GM12801 (cell line): ENCODE data around the gene SH3TC1.

ENCODE experiments used
- TF ChIP-seq, protein P1 (sequence below): IDR thresholded peaks from one replicate; pipeline ENCODE4 v1.5.1; 2011; ENCODE audit warnings: control low read depth; ENCODE audit not compliant: insufficient read length; ENCODE audit errors: extremely low read depth

Gene SH3TC1

DNA sequence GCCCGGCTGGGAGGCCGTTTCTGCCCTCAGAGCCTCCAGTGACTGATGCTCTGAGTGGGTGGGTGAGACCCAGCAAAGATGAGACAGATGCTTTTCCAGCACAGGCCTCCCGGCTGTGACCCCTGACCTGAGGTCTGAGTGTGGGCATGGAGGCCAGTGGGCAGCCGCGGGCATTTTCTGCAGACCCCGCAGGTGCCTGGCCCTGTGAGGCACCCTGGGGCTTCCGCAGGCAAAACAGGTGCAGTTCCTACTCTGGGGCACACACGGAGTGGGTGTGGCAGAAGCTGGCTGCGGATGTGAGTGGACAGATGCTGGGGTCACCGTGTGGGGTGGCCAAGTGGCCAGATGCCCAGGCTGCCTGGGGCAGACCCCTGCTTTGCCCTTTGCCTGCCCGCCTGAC lies 85.3 kb downstream of the SH3TC1 start:
- TF ChIP-seq, protein P1, sequence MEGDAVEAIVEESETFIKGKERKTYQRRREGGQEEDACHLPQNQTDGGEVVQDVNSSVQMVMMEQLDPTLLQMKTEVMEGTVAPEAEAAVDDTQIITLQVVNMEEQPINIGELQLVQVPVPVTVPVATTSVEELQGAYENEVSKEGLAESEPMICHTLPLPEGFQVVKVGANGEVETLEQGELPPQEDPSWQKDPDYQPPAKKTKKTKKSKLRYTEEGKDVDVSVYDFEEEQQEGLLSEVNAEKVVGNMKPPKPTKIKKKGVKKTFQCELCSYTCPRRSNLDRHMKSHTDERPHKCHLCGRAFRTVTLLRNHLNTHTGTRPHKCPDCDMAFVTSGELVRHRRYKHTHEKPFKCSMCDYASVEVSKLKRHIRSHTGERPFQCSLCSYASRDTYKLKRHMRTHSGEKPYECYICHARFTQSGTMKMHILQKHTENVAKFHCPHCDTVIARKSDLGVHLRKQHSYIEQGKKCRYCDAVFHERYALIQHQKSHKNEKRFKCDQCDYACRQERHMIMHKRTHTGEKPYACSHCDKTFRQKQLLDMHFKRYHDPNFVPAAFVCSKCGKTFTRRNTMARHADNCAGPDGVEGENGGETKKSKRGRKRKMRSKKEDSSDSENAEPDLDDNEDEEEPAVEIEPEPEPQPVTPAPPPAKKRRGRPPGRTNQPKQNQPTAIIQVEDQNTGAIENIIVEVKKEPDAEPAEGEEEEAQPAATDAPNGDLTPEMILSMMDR = no peak

DNA sequence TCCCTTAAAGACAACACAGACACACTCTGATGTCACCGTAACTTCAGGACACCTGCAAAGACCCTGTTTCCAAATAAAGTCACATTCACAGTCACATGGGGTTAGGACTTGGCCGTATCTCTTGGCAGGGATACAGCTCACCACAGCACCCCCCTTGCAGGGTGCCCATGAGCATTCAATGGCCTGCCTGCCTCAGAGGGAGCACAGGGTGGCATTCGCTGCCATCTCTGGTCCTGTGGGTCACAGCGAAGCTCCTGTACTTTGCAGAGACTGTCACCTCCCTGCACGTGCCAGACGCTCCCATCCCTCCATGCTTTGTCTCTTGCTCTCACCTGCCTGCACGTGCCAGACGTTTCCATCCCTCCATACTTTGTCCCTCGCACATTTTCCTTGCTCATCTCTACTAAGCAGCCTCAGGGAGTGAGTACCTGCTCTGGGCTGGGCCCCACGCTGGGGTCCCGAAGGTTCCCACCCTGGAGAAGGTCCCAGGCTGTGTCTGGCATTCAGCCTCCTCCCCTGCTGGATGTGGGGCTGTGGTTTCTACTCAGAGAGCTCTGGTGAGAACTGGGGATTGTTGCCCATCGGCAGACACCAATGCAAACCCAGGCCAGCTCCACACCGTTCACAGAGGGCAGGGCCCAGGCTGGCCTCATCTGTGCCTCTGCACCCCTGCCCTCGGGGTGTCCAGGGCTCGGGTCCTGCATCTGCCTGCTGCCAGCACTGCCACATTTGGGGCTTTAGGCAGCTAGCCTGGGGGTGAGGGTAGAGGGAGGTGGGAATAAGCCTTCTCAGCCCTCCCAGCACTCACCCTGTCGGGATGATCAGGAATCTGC lies 86.3 kb downstream of the SH3TC1 start:
- TF ChIP-seq, protein P1 = no peak

DNA sequence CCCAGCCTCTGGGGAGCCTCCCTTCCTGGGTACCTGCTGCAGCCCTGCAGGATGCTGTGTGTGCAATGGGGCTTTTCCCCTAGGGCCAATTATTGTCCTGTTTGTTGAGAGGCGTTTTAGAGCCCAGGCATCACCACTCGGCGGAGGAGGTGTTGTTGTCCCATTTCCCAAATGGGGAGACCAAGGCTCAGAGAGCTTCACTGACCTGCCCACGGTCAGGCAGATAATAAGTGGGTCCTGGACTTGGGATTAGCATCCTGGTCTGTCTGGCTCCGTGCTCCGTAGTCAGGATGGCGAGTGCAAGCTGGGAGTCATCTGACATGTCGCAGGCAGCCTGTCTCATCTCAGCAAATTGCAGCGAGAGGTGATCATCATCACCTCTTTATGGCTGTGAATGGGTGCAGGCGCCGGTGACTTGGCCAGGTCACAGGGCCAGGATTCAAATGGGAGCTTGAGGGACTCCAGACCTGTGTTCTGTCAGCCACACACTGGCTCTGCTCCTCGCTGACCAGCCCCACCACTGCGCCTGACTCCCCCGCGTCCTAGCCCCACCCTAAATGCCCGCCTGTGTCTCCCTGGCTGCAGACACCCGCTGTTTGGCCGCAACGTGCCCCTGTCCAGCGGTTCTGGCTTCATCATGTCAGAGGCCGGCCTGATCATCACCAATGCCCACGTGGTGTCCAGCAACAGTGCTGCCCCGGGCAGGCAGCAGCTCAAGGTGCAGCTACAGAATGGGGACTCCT lies 87.1 kb downstream of the SH3TC1 start:
- TF ChIP-seq, protein P1 = no peak

DNA sequence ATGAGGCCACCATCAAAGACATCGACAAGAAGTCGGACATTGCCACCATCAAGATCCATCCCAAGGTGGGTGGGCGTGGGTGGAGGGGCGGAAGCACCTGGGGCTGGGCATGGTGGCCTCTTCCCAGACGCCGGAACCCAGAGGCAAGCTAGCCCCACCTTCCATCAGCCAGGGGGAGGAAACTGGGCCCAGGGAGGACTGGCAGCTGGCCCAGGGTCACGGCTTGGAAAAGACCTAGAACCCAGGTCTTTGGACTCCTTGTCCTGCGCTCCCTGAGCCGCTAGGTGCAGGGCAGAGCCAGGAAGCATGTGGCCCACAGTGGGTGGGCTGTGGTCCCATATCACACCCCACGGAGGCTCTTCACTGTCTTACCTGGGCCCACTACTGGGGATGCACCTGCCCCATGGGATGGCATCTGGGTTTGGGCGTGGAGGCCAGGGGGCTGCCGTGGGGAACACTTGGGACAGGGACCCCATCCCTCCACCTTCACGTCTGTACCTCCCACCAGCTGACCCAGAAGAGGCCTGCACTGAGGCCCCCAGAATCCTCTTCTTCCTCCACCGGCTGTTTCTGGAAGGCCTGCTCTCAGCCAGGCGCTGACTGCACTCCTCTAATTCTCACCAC lies 87.7 kb downstream of the SH3TC1 start:
- TF ChIP-seq, protein P1 = no peak

DNA sequence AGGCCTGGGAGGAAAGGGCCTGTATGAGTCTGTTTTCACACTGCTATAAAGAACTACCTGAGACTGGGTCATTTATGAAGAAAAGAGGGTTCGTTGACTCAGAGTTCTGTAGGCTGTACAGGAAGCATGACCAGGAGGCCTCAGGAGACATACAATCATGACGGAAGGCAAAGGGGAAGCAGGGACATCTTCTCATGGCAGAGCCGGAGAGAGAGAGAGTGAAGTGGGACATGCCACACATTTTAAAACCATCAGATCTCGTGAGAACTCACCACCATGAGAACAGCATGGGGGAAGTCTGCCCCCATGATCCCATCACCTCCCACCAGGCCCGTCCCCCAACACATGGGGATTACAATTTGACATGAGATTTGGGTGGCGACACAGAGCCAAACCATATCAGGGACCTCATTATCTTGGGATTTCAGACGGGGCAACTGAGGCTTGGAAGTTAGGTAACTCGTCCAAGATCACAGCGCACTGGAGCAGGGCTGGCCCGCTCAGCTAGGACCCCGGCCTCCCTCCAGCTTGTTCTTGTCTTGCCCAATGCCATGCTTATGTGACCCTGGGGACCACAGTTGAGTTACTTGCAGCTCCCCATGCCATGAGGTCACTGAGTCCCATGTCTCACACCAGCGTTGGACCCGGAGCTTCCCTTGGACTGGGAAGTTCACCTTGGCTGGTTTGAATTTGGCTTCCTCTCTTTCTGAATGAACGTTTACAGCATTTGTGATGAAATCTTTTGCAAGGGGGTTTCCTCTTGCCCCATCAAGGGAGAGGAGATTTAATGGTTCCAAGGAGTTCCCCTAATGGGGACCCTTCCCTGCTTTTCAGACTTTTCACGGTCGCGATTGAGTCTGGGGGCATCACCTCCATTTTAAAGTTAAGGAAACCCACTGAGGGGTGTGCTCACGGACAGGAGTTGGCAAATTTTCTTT lies 88.5 kb downstream of the SH3TC1 start:
- TF ChIP-seq, protein P1 = no peak

DNA sequence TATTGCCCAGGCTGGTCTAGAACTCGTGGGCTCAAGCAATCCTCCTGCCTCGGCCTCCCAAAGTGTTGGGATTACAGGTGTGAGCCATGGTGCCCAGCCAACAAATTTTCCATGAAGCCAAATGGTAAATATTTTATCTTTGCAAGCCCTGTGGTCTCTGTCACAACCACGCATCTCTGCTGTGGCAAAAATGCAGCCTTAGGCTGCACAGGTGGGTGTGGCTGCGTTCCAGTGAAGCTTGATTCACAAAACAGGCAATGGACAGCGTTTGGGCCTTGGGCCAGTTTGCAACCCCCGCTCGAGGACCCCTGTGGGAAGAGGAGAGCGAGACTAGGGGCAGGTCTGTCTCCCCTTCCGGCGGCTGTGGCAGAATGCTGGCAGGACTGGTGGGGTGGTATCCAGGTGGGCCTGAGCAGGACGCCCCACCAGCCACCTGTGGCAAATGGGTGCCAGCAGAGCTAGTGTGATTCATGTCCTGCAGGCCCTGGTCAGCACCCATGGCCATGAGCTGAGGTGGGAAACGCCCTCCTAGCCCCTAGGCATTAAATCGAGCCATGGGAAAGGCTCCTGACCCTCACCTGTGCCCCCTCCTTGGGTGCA lies 90.2 kb downstream of the SH3TC1 start:
- TF ChIP-seq, protein P1 = no peak
